ENCODE measurements around the gene PRELP. TPM values are rescaled to one million over a fixed set of nuclear protein-coding genes. Genes with fewer than 3 reads are reported as not detected.

The PRELP gene
- total RNA-seq, 6 experiments from 2014 or later, result 3.8 to 10.8 (median 5.4) TPM

DNA sequence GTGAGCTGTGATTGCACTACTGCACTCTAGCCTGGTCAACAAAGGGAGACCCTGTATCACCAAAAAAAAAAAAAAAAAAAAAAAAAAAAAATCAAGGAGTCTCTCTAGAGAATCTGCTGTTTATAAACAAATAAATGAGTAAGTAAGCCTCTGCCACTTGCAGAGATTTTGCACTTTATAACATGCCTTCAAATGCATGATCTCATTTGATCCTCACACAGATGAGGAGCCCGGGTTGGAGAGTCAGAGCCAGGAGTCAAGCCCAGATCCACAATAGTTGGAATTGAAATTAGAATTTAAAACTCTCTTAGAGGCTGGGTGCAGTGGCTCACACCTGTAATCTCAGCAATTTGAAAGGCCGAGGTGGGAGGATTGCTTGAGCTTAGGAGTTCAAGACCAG is 4.0 kb downstream of the PRELP start:
- H3K4me3 ChIP-seq, result no peak overlapping the region
- intact Hi-C loops (cut with DNase I), result loop anchor here in 1 of 2 donors (10.0 kb wide), 1 partner anchor 205 kb away; no protein-coding TSS in a partner anchor
- H3K4me1 ChIP-seq, result no peaks in the 10 kb centered on the region

DNA sequence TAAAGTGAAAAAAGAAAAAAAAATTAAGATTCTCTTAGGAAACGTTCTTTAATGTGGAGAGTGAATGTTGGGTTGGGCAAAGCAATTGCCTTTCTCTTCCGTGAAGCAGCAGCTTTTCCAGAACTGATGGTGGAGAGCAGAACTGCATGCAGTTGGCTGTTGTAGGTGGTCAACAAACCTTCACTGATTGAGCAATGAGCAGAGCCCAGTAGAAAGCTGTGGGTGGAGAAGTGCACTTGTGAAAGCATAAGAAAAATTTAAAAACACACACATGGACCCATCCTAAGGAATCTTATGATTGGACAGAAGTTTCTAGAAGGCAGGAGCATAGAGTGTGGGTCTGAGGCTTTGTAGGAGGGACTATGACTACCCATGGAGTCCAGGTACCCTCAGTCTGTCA is 4.5 kb downstream of the PRELP start:
- Histone ChIP-seq H3K27ac (no peak overlapping the region), H3K4me3 (no peak overlapping the region), H3K9me3 (no peaks in the 10 kb centered on the region), H3K36me3 (no peaks in the 10 kb centered on the region), H3K4me1 (no peaks in the 10 kb centered on the region), H3K27me3 (no peaks in the 10 kb centered on the region)
- WGBS (ENCODE audit: insufficient coverage, low coverage, low lambda C conversion rate, missing lambda C conversion rate), result 21% methylated on average over 2 of the region's 2 CpGs
- no peak for TF ChIP-seq CTCF (IDR thresholded peaks at IDR 0.05)
- ATAC-seq (peak in 1 of 4 donors; percentile 11), DNase-seq (no peak)
- intact Hi-C loops (cut with DNase I), result loop anchor here in 1 of 2 donors (10.0 kb wide), 1 partner anchor 205 kb away; no protein-coding TSS in a partner anchor

More for the DNA sequence above, 4.0 kb downstream of the PRELP start:
- no peak overlapping the region for H3K27ac ChIP-seq
- WGBS (ENCODE audit: insufficient coverage, low coverage, low lambda C conversion rate, missing lambda C conversion rate), result 73% methylated on average over 2 of the region's 2 CpGs
- no peaks in the 10 kb centered on the region for H3K36me3 ChIP-seq
- no peak for ATAC-seq
- no peaks in the 10 kb centered on the region for H3K9me3 ChIP-seq
- H3K27me3 ChIP-seq, result no peaks in the 10 kb centered on the region
- TF ChIP-seq CTCF (IDR thresholded peaks at IDR 0.05), result no peak
- TF ChIP-seq POLR2A (IDR thresholded peaks at IDR 0.05), result no peak
- no peak for DNase-seq

- H3K27me3 ChIP-seq, result no peaks in the 10 kb centered on the region
- DNase-seq (peak in 1 of 3 donors; percentile 55), ATAC-seq (peak; percentile 36 to 54 (median 53))
- intact Hi-C loops (cut with DNase I), result loop anchor here in 1 of 2 donors (10.0 kb wide), 1 partner anchor 206 kb away; no protein-coding TSS in a partner anchor
- H3K9me3 ChIP-seq, result no peaks in the 10 kb centered on the region
- peak overlapping the region in 1 of 3 donors; percentile 26 for H3K27ac ChIP-seq
- no peak overlapping the region for H3K4me3 ChIP-seq
- H3K36me3 ChIP-seq, result no peaks in the 10 kb centered on the region
- WGBS (ENCODE audit: insufficient coverage, low coverage, low lambda C conversion rate, missing lambda C conversion rate), result 10% methylated on average over 2 of the region's 6 CpGs
- H3K4me1 ChIP-seq, result no peaks in the 10 kb centered on the region
- TF ChIP-seq CTCF (IDR thresholded peaks at IDR 0.05), result no peak
- TF ChIP-seq POLR2A (IDR thresholded peaks at IDR 0.05), result no peak
Measured at GRCh38 chr1:203480525-203481084, 5.0 kb downstream of the PRELP start.

GRCh38 chr1:203481196-203481595 is 5.6 kb downstream of the PRELP start:
- H3K4me1 ChIP-seq, result no peaks in the 10 kb centered on the region
- TF ChIP-seq POLR2A (IDR thresholded peaks at IDR 0.05), result no peak
- TF ChIP-seq CTCF (IDR thresholded peaks at IDR 0.05), result no peak
- no peaks in the 10 kb centered on the region for H3K27me3 ChIP-seq
- no peak overlapping the region for H3K4me3 ChIP-seq
- H3K36me3 ChIP-seq, result no peaks in the 10 kb centered on the region
- ATAC-seq, result no peak
- intact Hi-C loops (cut with DNase I), result loop anchor here in 1 of 2 donors (10.0 kb wide), 1 partner anchor 206 kb away; no protein-coding TSS in a partner anchor
- H3K27ac ChIP-seq, result peak overlapping the region in 1 of 3 donors; percentile 26
- no peak for DNase-seq
- WGBS (ENCODE audit: insufficient coverage, low coverage, low lambda C conversion rate, missing lambda C conversion rate), result 67% methylated on average over 1 of the region's 1 CpG
- H3K9me3 ChIP-seq, result no peaks in the 10 kb centered on the region
